HepG2 (cell line): ENCODE measurements around the gene SDCCAG8. TPM values are rescaled to one million over a fixed set of nuclear protein-coding genes. Genes with fewer than 3 reads are reported as not detected.
A peak's percentile ranks its signal among the peaks of the same experiment; 100 is the strongest.

Experiments used
- ATAC-seq: fragments of 200-7000 bp; cut with Tn5 transposase; 3 replicates; pipeline ENCODE4 v1.9.1; 2020; ENCODE audit warnings: mild to moderate bottlenecking, moderate library complexity
- BruUV-seq: library from RNA; stranded (reverse); fragments of 400-500 nt; replicated peaks from 2 replicates; lab custom pipeline; 2021; lab: Mats Ljungman, UMichigan
- CTCF ChIA-PET: fragments of 300-600 bp; formaldehyde crosslinking; extraction: SDS; loops from one replicate; lab custom pipeline; 2021; ENCODE audit warnings: low total read pairs, inconsistent platforms, low intra/inter-chr PET ratio; lab: Yijun Ruan, JAX
- POLR2A ChIA-PET: fragments of 350-600 bp; sonication (Branson Sonifier 250); formaldehyde crosslinking; loops from one replicate; lab custom pipeline; 2020; ENCODE audit warnings: antibody characterized with exemption, inconsistent platforms; lab: Yijun Ruan, JAX
- DNase-seq: peaks from one replicate; pipeline ENCODE4 v3.0.0-alpha.2; 2015; ENCODE audit warnings: low spot score
- FAIRE-seq: peaks from 3 replicates; lab custom pipeline; 2011; peaks lifted over from hg19 to GRCh38; lab: Jason Lieb, UNC
- H2AFZ ChIP-seq: one replicate; pipeline ENCODE4 v1.6.1; 2011; ENCODE audit warnings: low read length, inconsistent platforms
- H3K27ac ChIP-seq: fragments of 300-600 bp; 3 replicates; pipeline ENCODE4 v1.8.0; 2011; ENCODE audit warnings: mixed run types, mild to moderate bottlenecking, mixed read lengths, low read length, inconsistent platforms; ENCODE audit not compliant: insufficient read depth; ENCODE audit errors: extremely low read length
- H3K27me3 ChIP-seq, 2 experiments: fragments of 200-600 bp in 1 of 2; 2 replicates in 1 of 2; 3 replicates in 1 of 2; pipeline versions ENCODE4 v1.6.0 to v1.8.0; 2011; ENCODE audit warnings: low read length in 2 of 2, mild to moderate bottlenecking in 2 of 2, moderate library complexity in 2 of 2, inconsistent platforms in 1 of 2; ENCODE audit not compliant: insufficient read depth in 2 of 2, control insufficient read depth in 1 of 2
- H3K36me3 ChIP-seq, 2 experiments: fragments of 200-600 bp in 1 of 2; replicated peaks in 1 of 2; 2 replicates in 1 of 2; 3 replicates in 1 of 2; pipeline versions ENCODE4 v1.5.1 to v1.8.0; 2011; ENCODE audit warnings: low read length in 2 of 2, inconsistent platforms in 1 of 2; ENCODE audit not compliant: insufficient read depth in 2 of 2, control insufficient read depth in 1 of 2
- H3K4me1 ChIP-seq: 2 replicates; pipeline ENCODE4 v1.5.1; 2012; ENCODE audit warnings: low read length, inconsistent platforms; ENCODE audit not compliant: insufficient read depth
- H3K4me2 ChIP-seq: 2 replicates; pipeline ENCODE4 v1.6.0; 2011; ENCODE audit warnings: low read depth, low read length, inconsistent platforms
- H3K4me3 ChIP-seq, 3 experiments: fragments of 200-600 bp in 1 of 3; sonication (generic), shearing (Covaris generic) in 1 of 3; replicated peaks in 1 of 3; 2 replicates each; pipeline ENCODE4 v1.5.1; 2011 to 2016; ENCODE audit warnings: low read length in 3 of 3, inconsistent platforms in 2 of 3, low read depth in 2 of 3, mild to moderate bottlenecking in 2 of 3, control low read depth in 1 of 3, mixed read lengths in 1 of 3; ENCODE audit not compliant: insufficient read depth in 1 of 3
- H3K79me2 ChIP-seq: one replicate; pipeline ENCODE4 v1.6.1; 2011; ENCODE audit warnings: low read length, inconsistent platforms; ENCODE audit not compliant: insufficient read depth
- H3K9ac ChIP-seq: 2 replicates; pipeline ENCODE4 v1.6.0; 2011; ENCODE audit warnings: mild to moderate bottlenecking, low read depth, low read length, inconsistent platforms; ENCODE audit not compliant: insufficient read depth
- H3K9me3 ChIP-seq: 2 replicates; pipeline ENCODE4 v1.5.1; 2012; ENCODE audit warnings: mild to moderate bottlenecking, low read length
- H4K20me1 ChIP-seq: 2 replicates; pipeline ENCODE4 v1.6.0; 2011; ENCODE audit warnings: inconsistent platforms, mild to moderate bottlenecking, low read length, moderate library complexity; ENCODE audit not compliant: insufficient read depth
- ADNP ChIP-seq: sonication (generic); formaldehyde crosslinking; IDR thresholded peaks from 2 replicates; pipeline ENCODE4 v1.4.0; 2020; ENCODE audit warnings: missing genetic modification reagents
- E2F1 ChIP-seq: sonication (generic); formaldehyde crosslinking; IDR thresholded peaks from 2 replicates; pipeline ENCODE4 v1.5.0; 2020; ENCODE audit warnings: missing genetic modification reagents
- MAF1 ChIP-seq: sonication (generic); formaldehyde crosslinking; IDR thresholded peaks from 2 replicates; pipeline ENCODE4 v1.5.0; 2020; ENCODE audit warnings: missing genetic modification reagents, borderline replicate concordance
- NFYC ChIP-seq: IDR thresholded peaks from 2 replicates; pipeline ENCODE4 v1.6.1; 2016; ENCODE audit warnings: missing genetic modification reagents, missing compliant biosample characterization
- NR2F2 ChIP-seq: IDR thresholded peaks from 2 replicates; pipeline ENCODE4 v1.6.1; 2012; ENCODE audit warnings: low read depth, inconsistent platforms, borderline replicate concordance
- RBFOX2 ChIP-seq: fragments of 200-400 bp; formaldehyde crosslinking; IDR thresholded peaks from 2 replicates; pipeline ENCODE4 v1.6.1; 2017; ENCODE audit warnings: low read depth, mild to moderate bottlenecking, low read length
- SAP130 ChIP-seq: IDR thresholded peaks from 2 replicates; pipeline ENCODE4 v1.6.1; 2016; ENCODE audit warnings: low read depth
- ZFY ChIP-seq: sonication (generic); formaldehyde crosslinking; IDR thresholded peaks from 2 replicates; pipeline ENCODE4 v1.4.0; 2020; ENCODE audit warnings: missing genetic modification reagents
- ZNF329 ChIP-seq: sonication (generic); formaldehyde crosslinking; IDR thresholded peaks from 2 replicates; pipeline ENCODE4 v1.9.0; 2021; ENCODE audit warnings: low read depth, mild to moderate bottlenecking, missing genetic modification reagents
- ZNF350 ChIP-seq: sonication (generic); formaldehyde crosslinking; IDR thresholded peaks from 2 replicates; pipeline ENCODE4 v1.4.0; 2020; ENCODE audit warnings: mild to moderate bottlenecking, low read depth, missing genetic modification reagents, borderline replicate concordance
- ZNF614 ChIP-seq: IDR thresholded peaks from 2 replicates; pipeline ENCODE4 v1.6.1; 2018; ENCODE audit warnings: missing biosample characterization, missing genetic modification reagents, inconsistent platforms, borderline replicate concordance
- ZNF788 ChIP-seq: sonication (generic); formaldehyde crosslinking; IDR thresholded peaks from 2 replicates; pipeline ENCODE4 v1.5.0; 2020; ENCODE audit warnings: mild to moderate bottlenecking, missing genetic modification reagents, borderline replicate concordance
- ZSCAN12 ChIP-seq: sonication (generic); formaldehyde crosslinking; IDR thresholded peaks from 2 replicates; pipeline ENCODE4 v1.9.0; 2021; ENCODE audit warnings: mild to moderate bottlenecking, missing genetic modification reagents
- WGBS: methylation state at CpG from one replicate; pipeline ENCODE4 v1.1.6; 2017; ENCODE audit warnings: low lambda C conversion rate; 5-methylcytosine and 5-hydroxymethylcytosine counted together
- in situ Hi-C: cut with HindIII; loops from 2 replicates; pipeline ENCODE4 v1.10.0; 2017; ENCODE audit warnings: low pct_unique_long_range_greater_than_20kb; ENCODE audit not compliant: extremely low pct_ligation_motif_present
- intact Hi-C: fragments of 100-400 bp; cut with micrococcal nuclease; formaldehyde crosslinking; loops from one replicate; pipeline ENCODE4 v1.10.0; 2022; ENCODE audit not compliant: unreplicated experiment
- polyA plus RNA-seq, 8 experiments: library from polyadenylated mRNA; depleted of rRNA in 3 of 8; stranded (reverse) in 7 of 8; unstranded in 1 of 8; fragments of >200 nt; fragmentation: Illumina TruSeq in 4 of 8; extraction: Trizol in 4 of 8; gene quantifications; 2 replicates each; pipeline versions ENCODE4 v1.2.1 to v1.2.3, GENCODE V29; 2011 to 2016; ENCODE audit warnings: low read depth in 4 of 8, missing spikeins in 1 of 8, mixed read lengths in 1 of 8; ENCODE audit not compliant: insufficient read depth in 1 of 8
- total RNA-seq, 5 experiments: library from RNA; depleted of rRNA; stranded (reverse); fragments of >200 nt; fragmentation: Illumina TruSeq; extraction: Trizol; gene quantifications; 2 replicates each; pipeline ENCODE4 v1.2.3, GENCODE V29; 2016; ENCODE audit warnings: low read depth in 1 of 5
- TF ChIP-seq, protein P1 (sequence below): sonication (generic); formaldehyde crosslinking; IDR thresholded peaks from 2 replicates; pipeline ENCODE4 v1.5.1; 2020; ENCODE audit warnings: mild to moderate bottlenecking, moderate library complexity, missing genetic modification reagents

The SDCCAG8 gene
- total and polyA plus RNA-seq, 2 of the 13 experiments (the other 11 are each of a cell fraction or from before 2014, with no cell fraction given): 9.5 to 13.4 TPM

DNA sequence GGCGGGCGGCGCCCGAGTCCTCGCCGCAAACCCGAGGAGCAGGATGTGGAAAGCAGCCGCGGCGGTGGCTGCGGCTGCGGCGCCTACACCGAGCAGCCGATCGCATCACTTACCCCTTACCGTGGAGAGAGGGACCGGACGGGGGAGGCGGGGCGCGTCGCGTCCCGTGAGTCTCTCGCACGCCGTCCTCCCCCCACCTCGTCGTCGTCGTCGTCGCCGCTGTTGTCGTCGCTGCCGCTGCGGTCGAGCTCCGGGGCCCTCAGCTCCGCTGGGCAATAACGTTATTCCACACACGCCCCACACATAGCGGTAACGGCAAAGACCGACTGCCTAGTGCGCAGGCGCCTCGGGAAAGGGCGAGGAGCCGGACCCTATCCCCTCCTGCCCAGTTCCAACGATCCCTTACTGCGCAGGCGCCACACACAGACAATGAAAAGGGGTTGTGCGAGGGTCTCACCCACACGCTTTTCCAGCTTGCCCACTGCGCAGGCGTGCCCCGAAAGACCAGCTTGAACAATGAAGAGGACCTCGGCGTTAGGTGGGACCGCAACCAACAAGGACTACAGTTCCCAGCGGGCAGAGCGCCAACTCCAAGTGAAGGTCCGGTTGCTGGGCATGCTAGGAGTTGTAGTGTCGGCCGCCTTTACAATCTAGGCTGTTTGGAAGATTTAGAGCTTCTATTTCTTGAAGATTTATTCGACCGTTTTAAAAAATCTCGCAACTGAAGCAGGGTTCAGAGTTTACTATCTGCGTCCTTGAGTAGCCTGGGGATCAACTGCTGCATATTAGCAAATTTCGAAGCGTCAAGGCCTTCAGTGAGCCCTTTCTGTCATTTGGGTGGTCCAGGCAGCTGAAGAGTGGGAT, 682 bp upstream of the SDCCAG8 start, which contains the start of gene CEP170 (continued):
- TF ChIP-seq E2F1 (CRISPR knock-in tag) (no peak), ZNF350 (CRISPR knock-in tag) (peak; percentile 64; the same call in 1 of the 2 replicates), ADNP (CRISPR knock-in tag) (no peak), SAP130 (peak; percentile 31; the same call in 1 of the 2 replicates), MAF1 (CRISPR knock-in tag) (no peak), ZNF788 (CRISPR knock-in tag) (peak; percentile 3; the same call in 1 of the 2 replicates)

DNA sequence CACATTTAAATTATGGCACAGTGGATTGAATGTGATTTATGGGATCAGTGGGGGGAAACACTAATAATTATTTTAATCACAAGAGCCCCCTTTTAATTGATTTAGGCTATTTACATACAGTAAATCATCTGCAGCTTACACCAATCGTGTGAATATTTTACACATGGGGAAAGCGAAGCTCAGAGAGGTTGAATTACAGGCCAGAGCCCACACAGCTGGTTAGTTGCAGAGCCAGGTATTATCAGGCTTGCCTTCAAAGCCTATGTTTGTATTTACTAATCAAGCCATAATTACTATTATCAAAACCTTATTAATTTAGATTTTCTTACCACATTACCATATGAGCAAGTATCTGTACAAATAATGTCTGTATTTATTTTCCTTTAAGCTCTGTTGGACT, 749 bp downstream of the SDCCAG8 start:
- CTCF ChIA-PET: no interaction called here

More for the DNA sequence above, 749 bp downstream of the SDCCAG8 start:
- TF ChIP-seq RBFOX2 (no peak), ZFY (CRISPR knock-in tag) (no peak), ZNF329 (no peak), NFYC (CRISPR knock-in tag) (no peak), ZNF614 (CRISPR knock-in tag) (no peak), NR2F2 (no peak), ZSCAN12 (CRISPR knock-in tag) (no peak)
- TF ChIP-seq, protein P1, sequence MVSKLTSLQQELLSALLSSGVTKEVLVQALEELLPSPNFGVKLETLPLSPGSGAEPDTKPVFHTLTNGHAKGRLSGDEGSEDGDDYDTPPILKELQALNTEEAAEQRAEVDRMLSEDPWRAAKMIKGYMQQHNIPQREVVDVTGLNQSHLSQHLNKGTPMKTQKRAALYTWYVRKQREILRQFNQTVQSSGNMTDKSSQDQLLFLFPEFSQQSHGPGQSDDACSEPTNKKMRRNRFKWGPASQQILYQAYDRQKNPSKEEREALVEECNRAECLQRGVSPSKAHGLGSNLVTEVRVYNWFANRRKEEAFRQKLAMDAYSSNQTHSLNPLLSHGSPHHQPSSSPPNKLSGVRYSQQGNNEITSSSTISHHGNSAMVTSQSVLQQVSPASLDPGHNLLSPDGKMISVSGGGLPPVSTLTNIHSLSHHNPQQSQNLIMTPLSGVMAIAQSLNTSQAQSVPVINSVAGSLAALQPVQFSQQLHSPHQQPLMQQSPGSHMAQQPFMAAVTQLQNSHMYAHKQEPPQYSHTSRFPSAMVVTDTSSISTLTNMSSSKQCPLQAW (CRISPR knock-in tag): no peak
- Histone ChIP-seq H3K9ac (peak overlapping the region; percentile 82), H3K27me3 (no peaks in the 10 kb centered on the region; a peak in 1 of 5 replicates), H3K79me2 (peaks cover 42% of the 10 kb centered on the region), H3K4me3 (peak overlapping the region; percentile 79 to 93 (median 88)), H4K20me1 (peaks cover 10% of the 10 kb centered on the region), H3K4me1 (peaks cover 28% of the 10 kb centered on the region), H3K27ac (peak overlapping the region; percentile 79), H2AFZ (no peak overlapping the region), H3K4me2 (peak overlapping the region; percentile 87), H3K9me3 (no peaks in the 10 kb centered on the region), H3K36me3 (no peaks in the 10 kb centered on the region)
- intact Hi-C loops: loop anchor here (5.0 kb wide), 1 partner anchor 1191 kb away; no protein-coding TSS in a partner anchor
- no peak for DNase-seq
- no TSS peak for BruUV-seq
- 10% methylated on average over 2 of the region's 2 CpGs for WGBS
- POLR2A ChIA-PET: interaction anchor here (1.0 kb wide), 1 partner anchor 19 kb away, joined by 3 read pairs; no protein-coding TSS in a partner anchor
- FAIRE-seq: no peak
- in situ Hi-C loops: no loop called here
- no peak for ATAC-seq
